Natural killer cell (primary cell): ENCODE measurements around the gene RCAN2. TPM values are rescaled to one million over a fixed set of nuclear protein-coding genes. Genes with fewer than 3 reads are reported as not detected.

Experiments used
- ATAC-seq, 3 donors: fragments of 150-1000 bp in 2 of 3; fragments of 200-7000 bp in 1 of 3; cut with Tn5 transposase; 1 replicate in 1 of 3; 2 replicates in 2 of 3; pipeline ENCODE4 v1.10.0; 2021; ENCODE audit warnings: mild to moderate bottlenecking in 2 of 3, moderate library complexity in 2 of 3
- DNase-seq, 2 donors: peaks; one replicate each; pipeline versions ENCODE4 v3.0.0 to v3.0.0-alpha.2; 2013 to 2021; ENCODE audit warnings: mixed read lengths in 1 of 2
- H3K27ac ChIP-seq: one replicate; pipeline ENCODE4 v1.5.1; 2013; ENCODE audit warnings: mild to moderate bottlenecking, low read length
- H3K27me3 ChIP-seq: one replicate; pipeline ENCODE4 v1.6.1; 2013; ENCODE audit warnings: low read length; ENCODE audit not compliant: control insufficient read depth, insufficient read depth
- H3K36me3 ChIP-seq: one replicate; pipeline ENCODE4 v1.6.1; 2013; ENCODE audit warnings: low read length; ENCODE audit not compliant: control insufficient read depth, insufficient read depth
- H3K4me1 ChIP-seq: one replicate; pipeline ENCODE4 v1.6.1; 2013; ENCODE audit warnings: low read length; ENCODE audit not compliant: control insufficient read depth, insufficient read depth
- H3K4me3 ChIP-seq: one replicate; pipeline ENCODE4 v1.5.1; 2013; ENCODE audit warnings: low read length
- H3K9me3 ChIP-seq: one replicate; pipeline ENCODE4 v1.6.1; 2013; ENCODE audit warnings: low read length; ENCODE audit not compliant: control insufficient read depth, insufficient read depth
- H3K27ac Mint-ChIP-seq, 2 donors: one replicate each; pipeline ENCODE4 v1.8.0; 2022; ENCODE audit warnings: mild to moderate bottlenecking in 2 of 2, mixed read lengths in 2 of 2, moderate library complexity in 1 of 2
- H3K27me3 Mint-ChIP-seq, 2 donors: one replicate each; pipeline ENCODE4 v1.8.0; 2022; ENCODE audit warnings: low read depth in 2 of 2, mixed read lengths in 2 of 2
- H3K36me3 Mint-ChIP-seq: one replicate; pipeline ENCODE4 v1.8.0; 2022; ENCODE audit warnings: mixed read lengths
- H3K4me1 Mint-ChIP-seq, 2 donors: one replicate each; pipeline ENCODE4 v1.8.0; 2022; ENCODE audit warnings: mixed read lengths in 2 of 2
- H3K4me3 Mint-ChIP-seq: one replicate; pipeline ENCODE4 v1.8.0; 2022; ENCODE audit warnings: mild to moderate bottlenecking, moderate library complexity, mixed read lengths
- H3K9me3 Mint-ChIP-seq, 2 donors: one replicate each; pipeline ENCODE4 v1.8.0; 2022; ENCODE audit warnings: mixed read lengths in 2 of 2
- WGBS: methylation state at CpG from one replicate; pipeline ENCODE4 v1.1.7; 2013; ENCODE audit warnings: missing lambda C conversion rate; ENCODE audit not compliant: insufficient coverage; 5-methylcytosine and 5-hydroxymethylcytosine counted together
- intact Hi-C: fragments of 100-400 bp; cut with micrococcal nuclease; formaldehyde crosslinking; loops from one replicate; pipeline ENCODE4 v1.14.2; 2022
- total RNA-seq, 4 donors: library from RNA; stranded (reverse); fragments of 120-200 nt in 1 of 4; gene quantifications; one replicate each; pipeline versions ENCODE4 v1.2.3 to v1.2.4, GENCODE V29; 2013 to 2022
- TF ChIP-seq, protein P1 (sequence below): fragments of 200-600 bp; IDR thresholded peaks from one replicate; pipeline ENCODE4 v1.8.0; 2022; ENCODE audit warnings: antibody characterized with exemption

RCAN2 gene
- total RNA-seq, 3 donors from 2014 or later (not counting 1 experiment from before 2014, with no cell fraction given), result 0.43 TPM; not detected in 2

DNA sequence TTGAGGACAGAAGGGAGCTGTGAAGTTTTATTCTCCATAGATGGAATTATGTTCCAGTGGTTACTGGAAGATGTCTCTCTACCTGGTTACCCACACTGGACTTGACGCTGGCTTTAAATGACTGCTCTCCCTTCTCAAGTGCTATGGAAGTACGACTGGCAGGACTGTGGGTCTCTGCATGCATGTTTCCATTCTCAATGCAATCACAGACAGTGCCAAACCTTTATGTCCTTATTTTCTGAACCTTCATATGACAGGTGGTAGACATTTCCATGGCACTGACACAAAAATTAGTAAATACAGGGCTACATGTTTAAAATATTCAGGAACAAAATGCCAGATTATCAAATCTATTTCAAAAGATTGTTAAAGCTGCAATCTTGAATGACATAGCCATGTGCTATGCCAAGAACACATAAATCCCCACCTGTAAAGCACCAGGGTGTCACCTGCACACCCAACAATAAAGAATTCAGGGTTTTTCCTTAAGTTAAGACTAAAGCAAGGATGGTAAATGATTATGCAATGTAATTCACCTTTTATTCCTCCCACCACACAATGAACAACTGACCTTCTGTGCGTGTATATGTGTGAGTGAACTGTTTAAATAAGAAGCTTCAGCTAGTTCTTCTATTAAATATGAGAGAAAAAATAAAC is 167.2 kb downstream of the RCAN2 start:
- Mint-ChIP-seq H3K27ac (no peak overlapping the region), H3K9me3 (no peaks in the 10 kb centered on the region), H3K4me1 (peaks cover 7 to 23% of the 10 kb centered on the region in 2 donors), H3K36me3 (no peaks in the 10 kb centered on the region), H3K27me3 (no peaks in the 10 kb centered on the region), H3K4me3 (no peak overlapping the region)
- intact Hi-C loops, result no loop called here
- TF ChIP-seq, protein P1, sequence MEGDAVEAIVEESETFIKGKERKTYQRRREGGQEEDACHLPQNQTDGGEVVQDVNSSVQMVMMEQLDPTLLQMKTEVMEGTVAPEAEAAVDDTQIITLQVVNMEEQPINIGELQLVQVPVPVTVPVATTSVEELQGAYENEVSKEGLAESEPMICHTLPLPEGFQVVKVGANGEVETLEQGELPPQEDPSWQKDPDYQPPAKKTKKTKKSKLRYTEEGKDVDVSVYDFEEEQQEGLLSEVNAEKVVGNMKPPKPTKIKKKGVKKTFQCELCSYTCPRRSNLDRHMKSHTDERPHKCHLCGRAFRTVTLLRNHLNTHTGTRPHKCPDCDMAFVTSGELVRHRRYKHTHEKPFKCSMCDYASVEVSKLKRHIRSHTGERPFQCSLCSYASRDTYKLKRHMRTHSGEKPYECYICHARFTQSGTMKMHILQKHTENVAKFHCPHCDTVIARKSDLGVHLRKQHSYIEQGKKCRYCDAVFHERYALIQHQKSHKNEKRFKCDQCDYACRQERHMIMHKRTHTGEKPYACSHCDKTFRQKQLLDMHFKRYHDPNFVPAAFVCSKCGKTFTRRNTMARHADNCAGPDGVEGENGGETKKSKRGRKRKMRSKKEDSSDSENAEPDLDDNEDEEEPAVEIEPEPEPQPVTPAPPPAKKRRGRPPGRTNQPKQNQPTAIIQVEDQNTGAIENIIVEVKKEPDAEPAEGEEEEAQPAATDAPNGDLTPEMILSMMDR, result no peak
- Histone ChIP-seq H3K27me3 (no peaks in the 10 kb centered on the region), H3K27ac (no peak overlapping the region), H3K4me1 (peaks cover 11% of the 10 kb centered on the region), H3K9me3 (no peaks in the 10 kb centered on the region), H3K36me3 (no peaks in the 10 kb centered on the region), H3K4me3 (no peak overlapping the region)
- no peak for DNase-seq
- 95% methylated on average over 2 of the region's 3 CpGs for WGBS
- ATAC-seq, result no peak

DNA sequence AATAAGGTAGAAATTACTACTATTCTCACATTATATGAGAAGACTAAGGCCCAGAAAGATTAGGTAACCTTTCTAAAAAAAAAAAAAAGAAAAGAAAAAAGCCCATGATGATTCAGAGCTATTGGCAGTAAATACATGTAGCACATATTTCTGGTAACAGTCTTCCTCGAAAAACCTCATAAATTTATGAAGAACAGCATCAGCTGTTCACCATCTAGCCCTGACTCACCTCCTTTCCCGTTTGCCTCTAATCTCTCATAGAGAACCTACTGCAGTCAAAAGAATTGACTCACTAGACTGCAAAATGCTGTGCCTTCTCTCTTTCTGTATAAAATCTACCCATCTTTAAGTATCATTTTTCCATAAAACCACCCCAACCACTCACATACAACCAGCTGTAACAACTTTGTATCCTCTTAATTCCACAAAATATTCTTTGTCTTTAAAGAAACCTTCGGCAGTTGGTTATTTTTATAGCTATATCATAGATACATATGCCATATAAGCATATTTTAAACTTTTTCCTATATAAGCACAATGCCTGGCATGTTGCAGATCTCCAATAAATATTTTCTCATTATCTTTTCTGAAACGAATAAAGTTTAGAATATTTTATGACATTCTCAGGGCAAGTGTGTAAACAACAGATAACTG is 167.8 kb downstream of the RCAN2 start:
- no peak for DNase-seq
- H3K4me3 ChIP-seq, result no peak overlapping the region
- Mint-ChIP-seq H3K4me3 (no peak overlapping the region), H3K36me3 (no peaks in the 10 kb centered on the region), H3K9me3 (no peaks in the 10 kb centered on the region), H3K4me1 (peaks cover 7 to 23% of the 10 kb centered on the region in 2 donors), H3K27ac (no peak overlapping the region), H3K27me3 (no peaks in the 10 kb centered on the region)
- intact Hi-C loops, result no loop called here
- H3K27me3 ChIP-seq, result no peaks in the 10 kb centered on the region
- peaks cover 11% of the 10 kb centered on the region for H3K4me1 ChIP-seq
- H3K27ac ChIP-seq, result no peak overlapping the region
- H3K9me3 ChIP-seq, result no peaks in the 10 kb centered on the region
- WGBS, result 14% methylated on average over 2 of the region's 4 CpGs
- no peaks in the 10 kb centered on the region for H3K36me3 ChIP-seq
- TF ChIP-seq, protein P1, result no peak
- ATAC-seq, result no peak

DNA sequence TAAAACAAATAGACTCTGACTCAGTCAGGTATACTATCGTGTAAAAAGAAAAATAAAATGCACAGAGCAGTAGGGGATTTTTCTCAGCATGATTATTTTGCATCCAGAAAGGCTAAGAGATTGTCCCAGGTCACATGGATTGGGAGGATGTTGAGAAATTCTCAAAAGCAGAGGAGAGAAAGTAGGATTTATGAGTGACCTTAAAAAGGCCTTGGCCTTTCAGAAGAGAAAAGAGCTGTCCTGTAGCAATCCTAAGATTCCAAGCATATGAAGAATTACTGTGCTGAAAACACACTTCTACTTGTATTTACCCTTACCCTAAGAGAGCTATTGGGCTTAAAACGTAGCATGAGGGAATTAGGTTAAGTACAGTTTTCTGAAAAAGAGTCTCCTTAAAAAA is 170.7 kb downstream of the RCAN2 start:
- Mint-ChIP-seq H3K27me3 (no peaks in the 10 kb centered on the region), H3K36me3 (no peaks in the 10 kb centered on the region), H3K4me3 (no peak overlapping the region), H3K27ac (no peak overlapping the region), H3K4me1 (peaks cover 3 to 11% of the 10 kb centered on the region in 2 donors), H3K9me3 (no peaks in the 10 kb centered on the region)
- H3K4me3 ChIP-seq, result no peak overlapping the region
- no peaks in the 10 kb centered on the region for H3K27me3 ChIP-seq
- DNase-seq (no peak), ATAC-seq (no peak)
- TF ChIP-seq, protein P1, result no peak
- no peaks in the 10 kb centered on the region for H3K36me3 ChIP-seq
- WGBS, result 100% methylated on average over 2 of the region's 2 CpGs
- peaks cover 4% of the 10 kb centered on the region for H3K4me1 ChIP-seq
- H3K27ac ChIP-seq, result no peak overlapping the region
- H3K9me3 ChIP-seq, result no peaks in the 10 kb centered on the region
- intact Hi-C loops, result no loop called here
